HCEC 1CT (cell line): Measurements from ENCODE around the gene ACTA2.

Source experiments
- DNase-seq: peaks from one replicate; pipeline ENCODE4 v3.0.0-alpha.2; 2017

ACTA2 gene

GRCh38 chr10:88918191-88918905 is 34.2 kb downstream of the ACTA2 start:
- DNase-seq, result peak; percentile 78

- no peak for DNase-seq
Observed at GRCh38 chr10:88916986-88917385, 35.6 kb downstream of the ACTA2 start.

GRCh38 chr10:88916231-88916630 is 36.3 kb downstream of the ACTA2 start:
- DNase-seq, result no peak

- DNase-seq, result no peak
Observed at GRCh38 chr10:88915781-88916180, 36.8 kb downstream of the ACTA2 start.

GRCh38 chr10:88913788-88914187 is 38.8 kb downstream of the ACTA2 start:
- no peak for DNase-seq

GRCh38 chr10:88913127-88913526 is 39.4 kb downstream of the ACTA2 start:
- no peak for DNase-seq

GRCh38 chr10:88911851-88912250 is 40.7 kb downstream of the ACTA2 start:
- no peak for DNase-seq

GRCh38 chr10:88911116-88911515 is 41.5 kb downstream of the ACTA2 start:
- no peak for DNase-seq

- no peak for DNase-seq
Observed at GRCh38 chr10:88908194-88908593, 44.4 kb downstream of the ACTA2 start.

- no peak for DNase-seq
Observed at GRCh38 chr10:88906921-88907320, 45.7 kb downstream of the ACTA2 start.

- no peak for DNase-seq
Observed at GRCh38 chr10:88903715-88904114, 48.9 kb downstream of the ACTA2 start.

GRCh38 chr10:88901984-88902789 is 50.4 kb downstream of the ACTA2 start:
- no peak for DNase-seq

- peak; percentile 82 for DNase-seq
Observed at GRCh38 chr10:88901206-88901983, 51.2 kb downstream of the ACTA2 start.

- DNase-seq, result no peak
Observed at GRCh38 chr10:88899886-88900285, 52.7 kb downstream of the ACTA2 start.

- DNase-seq, result no peak
Observed at GRCh38 chr10:88898727-88899126, 53.8 kb downstream of the ACTA2 start.

GRCh38 chr10:88896994-88897853 is 55.3 kb downstream of the ACTA2 start:
- peak; percentile 53 for DNase-seq

GRCh38 chr10:88896372-88896993 is 56.1 kb downstream of the ACTA2 start:
- no peak for DNase-seq

GRCh38 chr10:88895250-88895649 is 57.3 kb downstream of the ACTA2 start:
- DNase-seq, result no peak

GRCh38 chr10:88893611-88894010 is 59.0 kb downstream of the ACTA2 start:
- peak; percentile 61 for DNase-seq

GRCh38 chr10:88892222-88892967 is 60.2 kb downstream of the ACTA2 start:
- peak; percentile 58 for DNase-seq

GRCh38 chr10:88890681-88891381 is 61.7 kb downstream of the ACTA2 start:
- peak; percentile 64 for DNase-seq
